Right kidney (tissue), 9 donors: ENCODE data around the gene SYPL2.
"Not testable (repeated sequence)": the region's sequence is repeated elsewhere in the genome, so short reads cannot be mapped to it uniquely, and the experiment has no call there.

ENCODE experiments used
- DNase-seq: peaks from one replicate; pipeline ENCODE4 v3.0.0-alpha.2; 2016
- long read RNA-seq, 8 donors: transcript quantifications; one replicate each; lab custom pipeline, GENCODE V29; 2026

Gene SYPL2
- long read RNA-seq, donor 1, partial matches to known transcripts = 8 of 9 reads
- long read RNA-seq, donor 1, other reads (novel, unspliced or antisense) = 0 of 9 reads
- long read RNA-seq, donor 2, partial matches to known transcripts = 0 of 1 reads
- long read RNA-seq, donor 2, other reads (novel, unspliced or antisense) = 0 of 1 reads
- long read RNA-seq, donor 3 = 0 reads
- long read RNA-seq, donor 4 = 0 reads
- long read RNA-seq, donor 5, partial matches to known transcripts = 0 of 1 reads
- long read RNA-seq, donor 5, other reads (novel, unspliced or antisense) = 0 of 1 reads
- long read RNA-seq, donor 6 = 0 reads
- long read RNA-seq, donor 7, partial matches to known transcripts = 0 of 1 reads
- long read RNA-seq, donor 7, other reads (novel, unspliced or antisense) = 0 of 1 reads
- long read RNA-seq, donor 8, partial matches to known transcripts = 0 of 1 reads
- long read RNA-seq, donor 8, other reads (novel, unspliced or antisense) = 0 of 1 reads

DNA sequence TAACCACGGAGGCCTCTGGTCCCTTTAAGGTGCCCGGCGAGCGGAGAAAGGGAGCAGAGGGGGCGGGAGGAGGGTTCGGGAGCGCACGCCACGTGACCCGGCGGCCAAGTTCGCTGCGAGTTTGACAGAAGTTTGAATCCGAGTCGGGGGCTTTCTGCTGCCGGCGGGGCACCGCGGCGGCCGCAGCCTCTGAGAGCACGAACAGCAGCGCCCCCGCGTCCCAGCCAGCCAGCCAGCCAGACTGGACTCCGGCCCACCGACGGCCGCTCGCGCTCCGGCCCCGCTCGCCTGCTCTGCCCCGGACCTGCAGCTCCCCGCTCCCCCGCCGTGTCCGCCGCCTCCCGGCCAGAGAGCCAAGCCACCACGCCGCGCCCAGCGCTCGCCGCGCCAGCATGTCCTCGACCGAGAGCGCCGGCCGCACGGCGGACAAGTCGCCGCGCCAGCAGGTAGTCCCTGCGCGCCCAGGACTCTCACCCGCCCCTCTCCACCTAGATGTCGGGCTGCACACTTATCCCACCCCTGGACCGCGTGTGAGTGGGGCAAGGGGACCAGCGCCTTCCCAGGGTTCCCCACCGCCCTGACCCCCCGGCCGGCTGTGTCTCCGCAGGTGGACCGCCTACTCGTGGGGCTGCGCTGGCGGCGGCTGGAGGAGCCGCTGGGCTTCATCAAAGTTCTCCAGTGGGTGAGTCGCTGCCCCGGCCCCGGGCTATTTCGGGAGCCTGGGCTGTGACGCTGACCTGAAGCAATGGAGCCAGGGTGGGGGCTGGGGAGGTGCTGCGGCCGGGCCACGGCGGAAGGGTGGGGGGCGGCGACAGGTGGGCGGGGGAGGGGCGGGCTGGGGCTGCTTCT, at the start of gene SYPL2:
Gene SYPL2 (plus strand): TSS at position 95 of the 849 bp plus-strand sequence. CDS start 298 bp downstream, at position 393.
- DNase-seq = peak; percentile 79

DNA sequence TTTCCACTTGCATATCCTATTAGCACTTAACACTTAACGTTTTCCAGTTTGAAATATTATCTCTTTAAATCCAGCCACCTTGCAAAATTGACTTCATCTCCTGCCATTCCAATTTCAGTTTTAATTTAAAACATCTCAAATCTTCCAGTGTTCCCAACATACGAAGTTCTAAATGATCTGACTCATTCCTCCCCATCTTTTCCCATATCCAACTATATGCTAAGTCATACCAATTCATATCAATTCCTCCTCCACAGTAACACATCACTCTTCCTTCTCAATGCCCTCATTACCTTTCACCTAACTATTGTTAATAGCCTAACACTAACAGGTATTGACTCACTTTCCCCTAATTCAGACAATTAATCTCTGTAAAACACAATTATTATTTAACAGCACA, 42.8 kb upstream of the SYPL2 start:
- DNase-seq = no peak

DNA sequence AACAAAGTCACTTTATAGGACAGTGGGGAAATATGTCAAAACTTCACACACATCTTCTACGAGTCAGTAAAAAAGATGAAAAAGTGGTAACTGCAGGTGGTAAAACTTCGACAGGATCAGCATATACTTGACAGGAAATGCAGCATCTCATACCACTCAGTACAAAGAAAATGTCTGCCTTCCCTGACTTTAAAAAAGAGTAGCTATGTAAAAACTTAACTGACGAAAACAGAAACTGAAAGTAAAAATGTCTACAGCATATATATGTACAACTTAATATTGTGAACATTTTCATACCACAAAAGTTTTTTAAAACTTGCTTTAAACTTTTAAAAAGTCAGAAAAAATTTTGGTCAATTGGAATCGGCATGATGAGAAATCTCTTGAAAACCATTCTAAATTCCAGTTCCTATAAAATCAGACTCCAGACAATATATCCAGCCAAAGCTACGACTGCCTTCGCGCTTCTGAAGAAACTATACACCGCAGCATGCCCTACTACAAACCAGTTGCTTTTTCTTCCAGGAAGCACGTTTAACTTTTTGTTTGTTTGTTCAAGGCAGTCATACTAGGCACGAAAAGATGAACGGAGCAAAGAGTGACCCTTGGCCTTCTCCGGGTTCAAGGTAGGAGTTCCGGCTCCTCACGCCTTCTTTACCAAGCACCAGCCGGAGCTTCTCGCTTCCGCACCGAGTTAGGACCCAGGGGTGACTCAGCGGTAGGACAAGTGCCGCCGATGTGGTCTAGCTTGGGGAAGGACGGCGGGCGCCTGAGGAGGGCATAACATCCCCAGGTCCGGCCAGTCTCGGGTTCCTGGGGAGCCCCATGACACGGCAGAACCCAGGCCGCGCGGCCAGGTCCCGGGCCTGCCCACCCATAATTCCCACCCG, 40.7 kb upstream of the SYPL2 start:
- peak; percentile 83 for DNase-seq

DNA sequence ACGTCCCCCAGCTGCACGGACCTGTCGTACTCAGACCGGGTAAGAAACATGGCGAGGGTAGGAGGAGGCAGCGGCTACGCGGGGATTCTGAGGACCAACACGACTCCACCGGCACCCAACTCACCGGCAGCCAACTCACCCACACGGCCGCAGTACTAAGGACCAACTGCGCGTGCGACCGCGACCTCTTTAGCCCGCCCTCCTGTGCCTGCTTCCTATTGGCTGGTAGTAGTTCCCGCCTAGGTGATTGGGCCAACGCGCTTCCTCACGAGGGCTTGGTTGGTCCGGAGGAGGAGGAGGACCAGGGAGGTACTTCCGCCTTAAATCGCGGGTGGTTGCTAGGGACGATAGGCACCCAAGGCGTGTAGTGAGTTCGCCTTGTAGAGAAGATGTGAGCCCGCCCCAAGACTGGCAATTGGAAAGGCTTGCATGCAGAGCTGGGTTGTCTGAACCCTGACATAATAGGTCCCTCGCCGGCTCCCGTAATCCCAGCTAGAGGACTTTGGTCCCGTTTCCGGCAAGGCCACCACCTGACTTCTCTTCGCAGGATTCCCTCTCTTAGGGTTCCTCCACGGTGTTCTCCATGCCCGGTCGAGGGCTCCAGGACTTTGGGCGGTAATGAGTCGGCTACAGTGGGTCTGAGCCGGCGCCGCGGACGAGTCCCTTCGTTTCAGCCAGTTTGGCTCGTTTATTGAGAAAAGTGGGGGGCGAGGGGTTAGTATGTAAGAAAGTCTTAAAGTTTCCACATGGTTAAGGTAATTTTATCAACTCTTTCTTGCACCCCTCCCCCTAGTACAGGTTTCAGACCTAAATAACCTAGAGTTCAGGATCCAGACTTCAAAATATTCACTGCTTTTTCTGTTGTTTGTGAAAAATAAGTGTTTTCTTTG, 39.8 kb upstream of the SYPL2 start, which contains the start of gene PSMA5:
Gene PSMA5 (minus strand): TSS at position 168 of the 890 bp plus-strand sequence. CDS start 118 bp downstream, at position 50.
- DNase-seq = peak; percentile 84

DNA sequence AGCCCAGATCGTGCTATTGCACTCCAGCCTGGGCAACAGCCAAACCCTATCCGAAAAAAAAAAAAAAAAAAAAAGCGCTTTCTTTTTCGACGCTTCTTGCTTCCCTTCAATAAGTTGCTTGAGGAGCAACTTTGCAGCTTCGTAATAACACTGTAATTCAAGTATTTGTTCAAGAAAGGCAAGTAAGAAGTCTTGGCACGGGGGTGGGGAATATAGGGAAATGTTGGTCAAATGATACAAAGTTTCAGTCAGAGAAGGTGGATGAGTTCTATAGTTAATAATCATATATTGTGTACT, 39.2 kb upstream of the SYPL2 start:
- no peak for DNase-seq

DNA sequence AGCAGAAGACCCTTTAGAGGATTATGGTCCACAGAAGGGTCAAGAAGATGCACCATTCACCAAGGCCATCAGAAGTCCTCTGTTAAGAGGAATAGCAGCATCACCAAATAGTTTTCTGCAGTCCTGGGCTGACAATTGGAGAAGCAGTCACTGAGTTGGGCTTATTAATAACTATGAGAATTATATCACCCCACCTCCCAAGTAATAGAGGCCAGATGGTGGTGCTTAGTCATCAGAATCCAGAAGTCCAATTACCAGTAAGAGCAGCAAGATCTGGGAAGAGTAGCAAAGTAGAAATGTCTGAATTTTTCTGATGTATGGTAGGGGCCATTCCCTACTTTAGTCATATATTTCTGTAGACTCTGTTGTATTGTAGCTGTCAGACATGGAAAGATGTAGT, 34.0 kb upstream of the SYPL2 start:
- no peak for DNase-seq

DNA sequence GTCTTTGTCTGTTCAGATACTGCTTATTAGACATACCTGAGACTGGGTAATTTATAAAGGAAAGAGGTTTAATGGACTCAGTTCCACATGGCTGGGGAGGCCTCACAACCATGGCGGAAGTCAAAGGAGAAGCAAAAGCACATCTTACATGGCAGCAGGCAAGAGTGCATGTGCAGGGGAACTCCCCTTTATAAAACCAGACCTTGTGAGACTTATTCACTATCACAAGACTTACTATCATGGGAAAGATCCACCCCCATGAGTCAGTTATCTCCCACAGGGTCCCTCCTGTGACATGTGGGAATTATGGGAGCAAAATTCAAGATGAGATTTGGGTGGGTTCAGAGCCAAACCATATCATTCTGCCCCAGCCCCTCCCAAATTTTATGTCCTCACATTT, 33.0 kb upstream of the SYPL2 start:
- no peak for DNase-seq

- DNase-seq = no peak
These were observed 31.9 kb upstream of the SYPL2 start for GRCh38 chr1:109434484-109434883.

DNA sequence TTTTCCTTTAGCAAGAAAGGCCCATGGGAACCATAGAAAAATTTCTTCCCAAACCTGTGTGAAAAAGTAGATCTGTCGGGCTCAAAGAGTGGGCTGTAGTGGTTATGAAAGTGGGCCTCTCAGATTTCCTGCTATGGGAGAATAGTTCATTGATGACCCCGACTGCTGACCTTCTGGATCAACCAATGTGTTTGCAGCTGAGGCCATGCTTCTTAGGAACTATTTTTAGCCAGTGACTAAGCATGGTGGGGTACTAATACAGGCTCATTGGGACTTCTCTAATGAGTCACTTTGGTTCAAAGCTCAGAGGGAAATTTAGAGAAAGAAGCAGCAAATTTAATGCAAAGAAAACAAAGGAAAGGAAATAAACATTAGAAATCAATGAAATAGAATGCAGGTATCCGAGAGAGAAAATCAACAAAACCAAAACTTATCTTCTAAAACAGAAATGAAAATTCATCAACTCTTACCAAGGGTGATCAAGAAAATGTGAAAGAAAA, 27.5 kb upstream of the SYPL2 start:
- DNase-seq = no peak

DNA sequence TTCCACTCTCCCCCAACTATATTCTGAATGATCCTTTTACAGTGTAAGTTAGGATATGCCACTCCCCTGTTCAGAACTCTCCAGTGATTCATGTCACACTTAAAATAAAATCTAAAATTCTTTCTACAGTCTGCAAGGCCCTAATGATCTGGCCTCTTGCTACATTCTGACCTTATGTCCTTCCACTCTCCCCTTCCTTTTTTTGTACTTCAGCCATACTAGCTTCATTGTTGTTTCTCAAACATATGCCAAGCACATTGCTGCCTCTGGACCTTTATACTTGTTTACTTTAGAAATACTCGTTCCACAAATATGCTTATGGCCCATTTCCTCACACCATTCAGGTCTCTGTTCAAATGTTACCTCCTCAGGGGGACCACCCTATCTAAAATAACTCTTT, 25.3 kb upstream of the SYPL2 start:
- no peak for DNase-seq

- no peak for DNase-seq
These were observed 22.9 kb upstream of the SYPL2 start for GRCh38 chr1:109443476-109443875.

DNA sequence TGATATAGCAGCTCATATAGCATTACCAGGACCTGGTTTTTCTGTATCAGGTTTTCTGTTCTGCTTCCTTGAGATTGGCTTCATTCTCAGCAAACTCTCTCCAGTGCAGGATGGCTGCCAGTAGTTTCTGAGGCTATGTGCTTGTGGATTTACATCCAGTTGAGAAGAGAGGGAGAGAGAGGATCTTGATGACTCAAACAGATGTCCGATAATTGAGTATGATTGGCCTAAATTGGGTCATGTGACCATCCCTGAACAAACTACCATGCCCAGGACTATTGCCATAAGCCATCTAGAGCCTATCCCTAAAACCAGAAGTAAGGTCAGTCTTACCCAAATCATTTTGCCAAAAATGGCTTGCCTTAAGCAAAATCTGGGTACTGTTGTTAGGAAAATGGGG, 22.0 kb upstream of the SYPL2 start:
- DNase-seq = no peak

DNA sequence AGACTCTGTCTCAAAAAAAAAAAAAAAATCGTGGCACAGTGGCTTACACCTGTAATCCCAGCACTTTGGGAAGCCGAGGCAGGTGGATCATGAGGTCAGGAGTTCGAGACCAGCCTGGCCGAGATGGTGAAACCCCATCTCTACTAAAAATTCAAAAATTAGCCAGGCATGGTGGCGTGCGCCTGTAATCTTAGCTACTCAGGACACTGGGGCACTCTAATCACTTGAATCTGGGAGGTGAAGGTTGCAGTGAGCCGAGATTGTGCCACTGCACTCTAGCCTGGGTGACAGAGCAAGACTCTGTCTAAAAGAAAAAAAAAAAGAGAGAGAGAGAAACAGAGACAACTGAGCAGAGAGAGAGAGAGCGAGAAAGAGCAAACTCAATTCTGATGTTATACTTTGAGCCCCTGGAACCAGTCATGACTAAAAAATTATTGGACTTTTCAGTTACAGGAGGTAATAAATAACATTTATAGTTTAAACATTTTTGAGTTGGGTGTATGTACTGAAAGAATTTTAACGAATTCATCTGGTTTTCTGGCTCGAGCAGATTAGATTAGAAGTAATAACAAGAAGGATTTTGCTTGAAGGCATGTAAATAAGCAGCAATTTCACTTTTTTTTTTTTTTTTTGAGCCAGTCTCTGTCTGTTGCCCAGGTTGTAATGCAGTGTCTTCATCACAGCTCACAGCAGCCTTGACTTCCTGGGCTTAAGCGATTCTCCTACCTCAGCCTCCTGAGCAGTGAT, 20.2 kb upstream of the SYPL2 start:
- not testable (repeated sequence) for DNase-seq

- DNase-seq = no peak
These were observed 18.8 kb upstream of the SYPL2 start for GRCh38 chr1:109447524-109447923.

DNA sequence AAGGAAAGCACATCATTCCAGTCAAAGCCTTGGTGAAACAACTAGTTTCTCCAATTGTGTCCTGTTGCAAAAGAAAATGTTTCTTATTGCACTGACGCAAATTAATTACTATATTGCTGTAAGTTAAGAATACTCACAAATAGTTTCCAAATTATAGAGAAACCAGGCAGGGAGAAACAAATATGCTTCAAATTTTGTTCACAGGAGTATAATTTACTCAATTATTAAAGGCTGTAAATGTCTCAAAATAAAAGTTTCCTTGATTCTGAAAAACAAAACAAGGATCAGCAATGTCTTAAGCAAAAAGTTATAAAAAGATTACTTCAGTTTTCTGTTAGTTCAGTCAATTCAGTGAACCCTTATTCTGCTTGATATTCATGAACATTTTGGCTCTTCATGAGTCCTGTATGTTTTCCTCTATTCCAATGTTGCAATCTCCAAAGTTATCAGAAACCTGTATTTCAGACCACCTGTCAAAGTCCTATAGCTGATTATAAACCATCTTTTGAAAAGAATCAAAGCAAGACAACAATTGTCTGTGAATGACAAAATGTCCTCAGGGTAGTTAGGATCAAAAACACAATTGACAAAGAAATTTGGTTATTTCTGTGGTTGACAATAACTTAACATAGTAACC, 11.7 kb upstream of the SYPL2 start:
- no peak for DNase-seq

DNA sequence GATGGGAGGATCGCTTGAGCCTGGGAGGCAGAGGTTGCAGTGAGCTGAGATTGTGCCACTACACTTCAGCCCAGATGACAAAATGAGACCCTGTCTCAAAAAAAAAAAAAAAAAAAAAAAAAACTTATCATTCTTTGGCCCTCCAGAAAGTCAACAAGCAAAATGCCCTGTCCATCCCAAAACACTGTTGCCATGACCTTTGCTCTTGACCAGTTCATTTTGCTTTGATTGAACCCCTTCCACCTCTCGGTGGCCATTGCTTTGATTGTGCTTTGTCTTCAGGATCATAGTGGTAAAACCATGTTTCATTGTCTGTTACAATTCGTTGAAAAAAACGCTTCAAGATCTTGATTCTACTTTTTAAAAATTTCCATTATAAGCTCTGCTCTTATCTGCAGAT, 8.5 kb upstream of the SYPL2 start:
- no peak for DNase-seq

DNA sequence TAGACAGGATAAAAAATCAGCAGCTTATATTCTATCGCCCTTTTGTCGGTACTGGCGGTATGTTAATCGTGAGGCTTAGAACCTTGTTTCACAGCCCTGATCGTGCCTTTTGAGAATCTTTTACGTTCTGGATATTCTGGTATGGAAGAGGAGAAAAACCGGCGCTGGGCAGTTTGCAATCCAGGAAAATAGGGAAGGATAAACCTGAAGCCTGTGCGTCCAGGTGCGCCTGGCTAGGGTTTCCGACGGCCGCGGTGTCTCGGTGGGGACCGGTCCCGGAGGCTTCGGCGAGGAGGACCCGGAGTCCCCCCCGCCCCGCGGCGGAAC, 258 bp upstream of the SYPL2 start:
- DNase-seq = no peak

GRCh38 chr1:109467301-109467777, 993 bp downstream of the SYPL2 start:
- peak; percentile 36 for DNase-seq

GRCh38 chr1:109468061-109468460, 1.7 kb downstream of the SYPL2 start:
- no peak for DNase-seq

GRCh38 chr1:109468903-109469302, 2.6 kb downstream of the SYPL2 start:
- DNase-seq = no peak
